ENCODE data around the gene CALML4. TPM values are rescaled to one million over a fixed set of nuclear protein-coding genes. Genes with fewer than 3 reads are reported as not detected.

CALML4 gene
- total and polyA plus RNA-seq, 4 donors: 3.6 to 8.0 (median 6.5) TPM

DNA sequence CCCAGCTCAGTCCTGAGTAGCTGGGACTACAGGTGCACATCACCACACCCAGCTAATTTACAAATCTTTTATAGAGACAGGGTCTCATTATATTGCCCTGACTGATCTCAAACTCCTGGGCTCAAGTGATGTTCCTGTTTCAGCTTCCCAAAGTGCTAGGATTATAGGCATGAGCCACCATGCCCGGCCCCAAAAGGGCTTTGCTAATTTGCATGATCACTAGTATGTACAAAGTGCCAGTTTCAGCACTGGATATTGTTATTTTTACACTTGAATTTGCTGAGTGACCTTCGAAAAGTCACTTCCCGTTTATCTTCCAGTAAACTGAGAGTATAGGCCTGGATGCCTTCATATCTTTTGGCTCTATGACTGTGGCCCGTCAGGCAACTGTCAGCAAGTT lies 12.2 kb upstream of the CALML4 start:
- no peak overlapping the region for H3K4me3 ChIP-seq (ENCODE audit: low read depth in 1 of 3, low read length in 3 of 3)
- peaks cover 0 to 5% (median under 1%) of the 10 kb centered on the region in 4 donors for H3K4me1 ChIP-seq (ENCODE audit: control insufficient read depth in 4 of 4, insufficient read depth in 4 of 4, low read length in 3 of 4)
- WGBS: 86% methylated on average over 4 of the region's 4 CpGs
- no peak for DNase-seq (ENCODE audit: low spot score)
- peaks cover 0 to 3% (median 0%) of the 10 kb centered on the region in 4 donors for H3K36me3 ChIP-seq (ENCODE audit: control insufficient read depth in 4 of 4, insufficient read depth in 3 of 4, low read depth in 1 of 4, low read length in 3 of 4)
- no peaks in the 10 kb centered on the region for H3K9me3 ChIP-seq (ENCODE audit: control insufficient read depth in 4 of 4, low read length in 3 of 4)
- TF ChIP-seq FOXA2 (IDR thresholded peaks at IDR 0.05): no peak
- no peak overlapping the region for H3K27ac ChIP-seq (ENCODE audit: low read depth in 1 of 2, low read length in 2 of 2)
- H3K27me3 ChIP-seq (ENCODE audit: control insufficient read depth in 4 of 4, insufficient read depth in 4 of 4, low read length in 3 of 4): no peaks in the 10 kb centered on the region
- H3K9ac ChIP-seq (ENCODE audit: low read depth in 1 of 2, low read length in 2 of 2): no peak overlapping the region

DNA sequence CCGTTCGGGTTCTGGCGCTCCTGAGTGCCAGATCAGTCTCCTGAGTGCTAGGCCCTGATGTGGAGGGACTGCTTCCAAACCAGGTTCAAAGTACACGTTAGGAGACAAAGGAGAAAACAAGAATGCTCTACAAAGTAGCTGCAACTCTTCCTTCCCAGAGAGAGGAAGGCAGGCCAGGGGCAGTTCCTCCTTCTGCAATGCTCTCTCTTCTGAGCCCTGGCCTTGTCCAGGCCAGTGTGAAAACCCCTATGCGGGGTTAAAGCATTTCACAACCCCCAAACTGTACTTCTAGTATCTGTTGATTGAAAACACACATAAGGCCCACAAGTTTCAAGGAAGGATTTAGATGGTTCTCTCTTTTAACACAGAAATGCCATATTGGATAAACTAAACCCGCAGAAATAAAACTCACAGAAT lies 9.7 kb upstream of the CALML4 start:
- TF ChIP-seq, protein P1, sequence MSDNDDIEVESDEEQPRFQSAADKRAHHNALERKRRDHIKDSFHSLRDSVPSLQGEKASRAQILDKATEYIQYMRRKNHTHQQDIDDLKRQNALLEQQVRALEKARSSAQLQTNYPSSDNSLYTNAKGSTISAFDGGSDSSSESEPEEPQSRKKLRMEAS (IDR thresholded peaks at IDR 0.05): no peak
- TF ChIP-seq FOXA1 (IDR thresholded peaks at IDR 0.05) (no peak), JUND (IDR thresholded peaks at IDR 0.05) (no peak), SP1 (IDR thresholded peaks at IDR 0.05) (no peak), YY1 (IDR thresholded peaks at IDR 0.05) (no peak), HNF4A (conservative IDR thresholded peaks at IDR 0.05) (no peak), GABPA (IDR thresholded peaks at IDR 0.05 in 1 of 2, conservative IDR thresholded peaks at IDR 0.05 in 1 of 2) (no peak), HNF4G (IDR thresholded peaks at IDR 0.05) (no peak), RAD21 (IDR thresholded peaks at IDR 0.05) (no peak), FOXA2 (IDR thresholded peaks at IDR 0.05) (no peak), EGR1 (IDR thresholded peaks at IDR 0.05; ENCODE audit: low read depth in 2 of 2) (no peak)
- TF ChIP-seq, protein P2, sequence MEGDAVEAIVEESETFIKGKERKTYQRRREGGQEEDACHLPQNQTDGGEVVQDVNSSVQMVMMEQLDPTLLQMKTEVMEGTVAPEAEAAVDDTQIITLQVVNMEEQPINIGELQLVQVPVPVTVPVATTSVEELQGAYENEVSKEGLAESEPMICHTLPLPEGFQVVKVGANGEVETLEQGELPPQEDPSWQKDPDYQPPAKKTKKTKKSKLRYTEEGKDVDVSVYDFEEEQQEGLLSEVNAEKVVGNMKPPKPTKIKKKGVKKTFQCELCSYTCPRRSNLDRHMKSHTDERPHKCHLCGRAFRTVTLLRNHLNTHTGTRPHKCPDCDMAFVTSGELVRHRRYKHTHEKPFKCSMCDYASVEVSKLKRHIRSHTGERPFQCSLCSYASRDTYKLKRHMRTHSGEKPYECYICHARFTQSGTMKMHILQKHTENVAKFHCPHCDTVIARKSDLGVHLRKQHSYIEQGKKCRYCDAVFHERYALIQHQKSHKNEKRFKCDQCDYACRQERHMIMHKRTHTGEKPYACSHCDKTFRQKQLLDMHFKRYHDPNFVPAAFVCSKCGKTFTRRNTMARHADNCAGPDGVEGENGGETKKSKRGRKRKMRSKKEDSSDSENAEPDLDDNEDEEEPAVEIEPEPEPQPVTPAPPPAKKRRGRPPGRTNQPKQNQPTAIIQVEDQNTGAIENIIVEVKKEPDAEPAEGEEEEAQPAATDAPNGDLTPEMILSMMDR (IDR thresholded peaks at IDR 0.05; ENCODE audit: low read depth, low read length, missing input control): no peak
- TF ChIP-seq, protein P3, sequence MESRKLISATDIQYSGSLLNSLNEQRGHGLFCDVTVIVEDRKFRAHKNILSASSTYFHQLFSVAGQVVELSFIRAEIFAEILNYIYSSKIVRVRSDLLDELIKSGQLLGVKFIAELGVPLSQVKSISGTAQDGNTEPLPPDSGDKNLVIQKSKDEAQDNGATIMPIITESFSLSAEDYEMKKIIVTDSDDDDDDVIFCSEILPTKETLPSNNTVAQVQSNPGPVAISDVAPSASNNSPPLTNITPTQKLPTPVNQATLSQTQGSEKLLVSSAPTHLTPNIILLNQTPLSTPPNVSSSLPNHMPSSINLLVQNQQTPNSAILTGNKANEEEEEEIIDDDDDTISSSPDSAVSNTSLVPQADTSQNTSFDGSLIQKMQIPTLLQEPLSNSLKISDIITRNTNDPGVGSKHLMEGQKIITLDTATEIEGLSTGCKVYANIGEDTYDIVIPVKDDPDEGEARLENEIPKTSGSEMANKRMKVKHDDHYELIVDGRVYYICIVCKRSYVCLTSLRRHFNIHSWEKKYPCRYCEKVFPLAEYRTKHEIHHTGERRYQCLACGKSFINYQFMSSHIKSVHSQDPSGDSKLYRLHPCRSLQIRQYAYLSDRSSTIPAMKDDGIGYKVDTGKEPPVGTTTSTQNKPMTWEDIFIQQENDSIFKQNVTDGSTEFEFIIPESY (IDR thresholded peaks at IDR 0.05): no peak
- TF ChIP-seq, protein P4, sequence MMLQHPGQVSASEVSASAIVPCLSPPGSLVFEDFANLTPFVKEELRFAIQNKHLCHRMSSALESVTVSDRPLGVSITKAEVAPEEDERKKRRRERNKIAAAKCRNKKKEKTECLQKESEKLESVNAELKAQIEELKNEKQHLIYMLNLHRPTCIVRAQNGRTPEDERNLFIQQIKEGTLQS (IDR thresholded peaks at IDR 0.05): no peak
- TF ChIP-seq, protein P5, sequence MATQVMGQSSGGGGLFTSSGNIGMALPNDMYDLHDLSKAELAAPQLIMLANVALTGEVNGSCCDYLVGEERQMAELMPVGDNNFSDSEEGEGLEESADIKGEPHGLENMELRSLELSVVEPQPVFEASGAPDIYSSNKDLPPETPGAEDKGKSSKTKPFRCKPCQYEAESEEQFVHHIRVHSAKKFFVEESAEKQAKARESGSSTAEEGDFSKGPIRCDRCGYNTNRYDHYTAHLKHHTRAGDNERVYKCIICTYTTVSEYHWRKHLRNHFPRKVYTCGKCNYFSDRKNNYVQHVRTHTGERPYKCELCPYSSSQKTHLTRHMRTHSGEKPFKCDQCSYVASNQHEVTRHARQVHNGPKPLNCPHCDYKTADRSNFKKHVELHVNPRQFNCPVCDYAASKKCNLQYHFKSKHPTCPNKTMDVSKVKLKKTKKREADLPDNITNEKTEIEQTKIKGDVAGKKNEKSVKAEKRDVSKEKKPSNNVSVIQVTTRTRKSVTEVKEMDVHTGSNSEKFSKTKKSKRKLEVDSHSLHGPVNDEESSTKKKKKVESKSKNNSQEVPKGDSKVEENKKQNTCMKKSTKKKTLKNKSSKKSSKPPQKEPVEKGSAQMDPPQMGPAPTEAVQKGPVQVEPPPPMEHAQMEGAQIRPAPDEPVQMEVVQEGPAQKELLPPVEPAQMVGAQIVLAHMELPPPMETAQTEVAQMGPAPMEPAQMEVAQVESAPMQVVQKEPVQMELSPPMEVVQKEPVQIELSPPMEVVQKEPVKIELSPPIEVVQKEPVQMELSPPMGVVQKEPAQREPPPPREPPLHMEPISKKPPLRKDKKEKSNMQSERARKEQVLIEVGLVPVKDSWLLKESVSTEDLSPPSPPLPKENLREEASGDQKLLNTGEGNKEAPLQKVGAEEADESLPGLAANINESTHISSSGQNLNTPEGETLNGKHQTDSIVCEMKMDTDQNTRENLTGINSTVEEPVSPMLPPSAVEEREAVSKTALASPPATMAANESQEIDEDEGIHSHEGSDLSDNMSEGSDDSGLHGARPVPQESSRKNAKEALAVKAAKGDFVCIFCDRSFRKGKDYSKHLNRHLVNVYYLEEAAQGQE (IDR thresholded peaks at IDR 0.05): no peak
- Histone ChIP-seq H3K4me1 (ENCODE audit: control insufficient read depth in 4 of 4, insufficient read depth in 4 of 4, low read length in 3 of 4) (peaks cover 2 to 11% (median 2%) of the 10 kb centered on the region in 4 donors), H3K9ac (ENCODE audit: low read depth in 1 of 2, low read length in 2 of 2) (no peak overlapping the region), H3K4me3 (ENCODE audit: low read depth in 1 of 3, low read length in 3 of 3) (no peak overlapping the region), H3K27me3 (ENCODE audit: control insufficient read depth in 4 of 4, insufficient read depth in 4 of 4, low read length in 3 of 4) (no peaks in the 10 kb centered on the region), H3K27ac (ENCODE audit: low read depth in 1 of 2, low read length in 2 of 2) (no peak overlapping the region), H3K36me3 (ENCODE audit: control insufficient read depth in 4 of 4, insufficient read depth in 3 of 4, low read depth in 1 of 4, low read length in 3 of 4) (peaks cover 0 to 3% (median 0%) of the 10 kb centered on the region in 4 donors), H3K9me3 (ENCODE audit: control insufficient read depth in 4 of 4, low read length in 3 of 4) (no peaks in the 10 kb centered on the region)
- 70% methylated on average over 6 of the region's 6 CpGs for WGBS
- DNase-seq (ENCODE audit: low spot score): no peak

Data from liver (tissue), 9 donors.